Measurements from ENCODE around the gene CACNG6. TPM values are rescaled to one million over a fixed set of nuclear protein-coding genes. Genes with fewer than 3 reads are reported as not detected.

The CACNG6 gene
- total and polyA plus RNA-seq, 4 donors = 2.4 to 8.6 (median 3.8) TPM

DNA sequence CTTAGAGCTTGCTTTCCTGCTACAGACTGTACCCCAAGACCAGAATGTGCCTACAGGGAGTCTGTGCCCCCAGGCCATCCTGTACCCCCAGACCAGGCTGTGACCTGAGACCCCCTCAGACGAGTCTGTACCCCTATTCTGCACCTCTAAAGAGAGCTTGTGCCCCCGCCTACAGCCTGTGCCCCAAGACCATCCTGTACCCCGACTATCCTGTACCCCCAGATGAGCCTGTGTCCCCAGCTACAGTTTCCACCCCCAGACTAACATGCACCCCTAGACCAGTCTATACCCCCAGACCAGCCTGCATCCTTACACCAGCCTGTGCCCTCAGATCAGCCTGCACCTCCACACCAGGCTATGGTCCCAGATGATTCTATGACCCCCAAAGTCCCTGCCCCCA lies 2.0 kb downstream of the CACNG6 start:
- no peak overlapping the region for H3K27ac ChIP-seq (ENCODE audit: low read depth in 1 of 2, low read length in 1 of 2)
- peaks cover 0 to 2% (median 0%) of the 10 kb centered on the region in 4 donors for H3K9me3 ChIP-seq (ENCODE audit: control insufficient read depth in 4 of 4, insufficient read depth in 3 of 4, low read length in 3 of 4)
- WGBS, 2 donors = 65 to 82% methylated on average over 3 of the region's 3 CpGs
- no peak overlapping the region for H3K4me3 ChIP-seq
- TF ChIP-seq, protein P1, sequence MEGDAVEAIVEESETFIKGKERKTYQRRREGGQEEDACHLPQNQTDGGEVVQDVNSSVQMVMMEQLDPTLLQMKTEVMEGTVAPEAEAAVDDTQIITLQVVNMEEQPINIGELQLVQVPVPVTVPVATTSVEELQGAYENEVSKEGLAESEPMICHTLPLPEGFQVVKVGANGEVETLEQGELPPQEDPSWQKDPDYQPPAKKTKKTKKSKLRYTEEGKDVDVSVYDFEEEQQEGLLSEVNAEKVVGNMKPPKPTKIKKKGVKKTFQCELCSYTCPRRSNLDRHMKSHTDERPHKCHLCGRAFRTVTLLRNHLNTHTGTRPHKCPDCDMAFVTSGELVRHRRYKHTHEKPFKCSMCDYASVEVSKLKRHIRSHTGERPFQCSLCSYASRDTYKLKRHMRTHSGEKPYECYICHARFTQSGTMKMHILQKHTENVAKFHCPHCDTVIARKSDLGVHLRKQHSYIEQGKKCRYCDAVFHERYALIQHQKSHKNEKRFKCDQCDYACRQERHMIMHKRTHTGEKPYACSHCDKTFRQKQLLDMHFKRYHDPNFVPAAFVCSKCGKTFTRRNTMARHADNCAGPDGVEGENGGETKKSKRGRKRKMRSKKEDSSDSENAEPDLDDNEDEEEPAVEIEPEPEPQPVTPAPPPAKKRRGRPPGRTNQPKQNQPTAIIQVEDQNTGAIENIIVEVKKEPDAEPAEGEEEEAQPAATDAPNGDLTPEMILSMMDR (IDR thresholded peaks at IDR 0.05; ENCODE audit: control extremely low read depth, extremely low read depth) = no peak
- H3K36me3 ChIP-seq (ENCODE audit: control insufficient read depth in 4 of 4, insufficient read depth in 4 of 4, low read length in 4 of 4) = no peaks in the 10 kb centered on the region
- DNase-seq = no peak
- no peak for ATAC-seq (ENCODE audit: insufficient read depth, low FRiP score)
- no peak overlapping the region for H3K9ac ChIP-seq (ENCODE audit: insufficient read depth in 1 of 2, low read length in 2 of 2)
- peaks cover 0 to 4% (median 0%) of the 10 kb centered on the region in 5 donors for H3K4me1 ChIP-seq (ENCODE audit: control insufficient read depth in 5 of 5, insufficient read depth in 5 of 5, low read length in 5 of 5)
- peaks cover 10 to 54% (median 17%) of the 10 kb centered on the region in 3 donors for H3K27me3 ChIP-seq (ENCODE audit: control insufficient read depth in 3 of 3, insufficient read depth in 3 of 3, low read length in 2 of 3)

DNA sequence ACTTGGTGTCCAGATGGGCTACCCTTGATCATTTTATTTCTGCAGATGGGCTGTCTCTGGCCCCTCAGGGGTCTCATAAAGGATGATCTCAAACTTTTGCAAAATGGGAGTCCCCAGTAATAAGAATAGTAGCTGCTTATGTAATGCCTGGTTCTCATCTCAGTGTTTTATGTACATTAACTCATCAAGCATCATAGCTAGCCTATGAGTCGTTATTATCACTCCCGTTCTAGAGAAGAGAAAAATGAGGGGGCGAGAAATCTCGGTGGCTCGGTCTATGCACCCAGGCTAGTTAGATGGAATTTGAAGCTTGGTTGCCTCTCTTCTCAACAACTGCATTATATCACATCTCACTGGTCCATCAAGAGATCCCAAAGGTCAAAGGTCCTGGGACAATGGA lies 3.4 kb downstream of the CACNG6 start:
- H3K27ac ChIP-seq (ENCODE audit: low read depth in 1 of 2, low read length in 1 of 2) = no peak overlapping the region
- ATAC-seq (ENCODE audit: insufficient read depth, low FRiP score) = no peak
- no peak overlapping the region for H3K9ac ChIP-seq (ENCODE audit: insufficient read depth in 1 of 2, low read length in 2 of 2)
- no peak for DNase-seq
- peaks cover 0 to 4% (median 0%) of the 10 kb centered on the region in 5 donors for H3K4me1 ChIP-seq (ENCODE audit: control insufficient read depth in 5 of 5, insufficient read depth in 5 of 5, low read length in 5 of 5)
- peaks cover 0 to 6% (median 0%) of the 10 kb centered on the region in 4 donors for H3K9me3 ChIP-seq (ENCODE audit: control insufficient read depth in 4 of 4, insufficient read depth in 3 of 4, low read length in 3 of 4)
- peaks cover 10 to 53% (median 17%) of the 10 kb centered on the region in 3 donors for H3K27me3 ChIP-seq (ENCODE audit: control insufficient read depth in 3 of 3, insufficient read depth in 3 of 3, low read length in 2 of 3)
- no peak overlapping the region for H3K4me3 ChIP-seq
- H3K36me3 ChIP-seq (ENCODE audit: control insufficient read depth in 4 of 4, insufficient read depth in 4 of 4, low read length in 4 of 4) = no peaks in the 10 kb centered on the region
- TF ChIP-seq, protein P1 (IDR thresholded peaks at IDR 0.05; ENCODE audit: control extremely low read depth, extremely low read depth) = no peak
- 85 to 87% methylated on average over 5 of the region's 5 CpGs for WGBS, 2 donors

DNA sequence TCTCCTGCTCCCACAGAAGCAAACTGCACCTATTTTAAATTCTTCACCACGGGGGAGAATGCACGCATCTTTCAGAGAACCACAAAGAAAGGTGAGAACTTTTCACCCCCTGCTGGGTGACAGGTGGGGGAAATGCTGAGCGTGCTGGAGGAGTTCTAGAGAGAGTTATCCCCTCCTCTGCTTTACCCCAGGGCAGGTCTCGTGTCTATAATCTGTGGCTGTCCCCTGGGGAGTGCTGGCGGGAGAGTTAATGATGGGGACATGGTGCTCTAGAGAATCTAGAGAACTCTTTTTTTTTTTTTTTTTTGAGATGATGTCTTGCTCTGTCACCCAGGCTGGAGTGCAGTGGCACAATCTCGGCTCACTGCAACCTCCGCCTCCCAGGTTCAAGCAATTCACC lies 6.8 kb downstream of the CACNG6 start:
- H3K27me3 ChIP-seq (ENCODE audit: control insufficient read depth in 3 of 3, insufficient read depth in 3 of 3, low read length in 2 of 3) = peaks cover 3 to 55% (median 9%) of the 10 kb centered on the region in 3 donors
- ATAC-seq (ENCODE audit: insufficient read depth, low FRiP score) = no peak
- no peaks in the 10 kb centered on the region for H3K4me1 ChIP-seq (ENCODE audit: control insufficient read depth in 5 of 5, insufficient read depth in 5 of 5, low read length in 5 of 5)
- DNase-seq = no peak
- TF ChIP-seq, protein P1 (IDR thresholded peaks at IDR 0.05; ENCODE audit: control extremely low read depth, extremely low read depth) = no peak
- no peak overlapping the region for H3K9ac ChIP-seq (ENCODE audit: insufficient read depth in 1 of 2, low read length in 2 of 2)
- no peak overlapping the region for H3K4me3 ChIP-seq
- peaks cover 0 to 6% (median 0%) of the 10 kb centered on the region in 4 donors for H3K9me3 ChIP-seq (ENCODE audit: control insufficient read depth in 4 of 4, insufficient read depth in 3 of 4, low read length in 3 of 4)
- no peak overlapping the region for H3K27ac ChIP-seq (ENCODE audit: low read depth in 1 of 2, low read length in 1 of 2)
- H3K36me3 ChIP-seq (ENCODE audit: control insufficient read depth in 4 of 4, insufficient read depth in 4 of 4, low read length in 4 of 4) = no peaks in the 10 kb centered on the region
- 50 to 64% methylated on average over 6 to 7 of the region's 7 CpGs for WGBS, 2 donors

DNA sequence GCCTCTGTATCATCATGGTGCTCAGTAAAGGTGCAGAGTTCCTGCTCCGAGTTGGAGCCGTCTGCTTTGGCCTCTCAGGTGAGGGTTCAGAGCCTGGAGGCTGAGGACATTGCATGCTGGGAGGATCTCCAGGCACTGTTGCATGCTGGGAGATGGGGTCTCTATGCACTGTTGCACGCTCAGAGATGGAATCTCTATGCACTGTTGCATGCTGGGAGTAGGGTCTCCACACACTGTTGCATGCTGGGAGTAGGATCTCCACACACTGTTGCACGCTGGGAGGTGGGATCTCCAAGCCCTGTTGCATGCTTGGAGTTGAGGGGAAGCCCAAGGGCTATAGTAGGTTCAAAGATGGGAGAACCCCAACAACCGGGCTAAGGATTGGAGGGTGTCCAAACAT lies 8.3 kb downstream of the CACNG6 start:
- DNase-seq (no peak), ATAC-seq (ENCODE audit: insufficient read depth, low FRiP score) (no peak)
- TF ChIP-seq, protein P1 (IDR thresholded peaks at IDR 0.05; ENCODE audit: control extremely low read depth, extremely low read depth) = no peak
- Histone ChIP-seq H3K9ac (ENCODE audit: insufficient read depth in 1 of 2, low read length in 2 of 2) (no peak overlapping the region), H3K4me1 (ENCODE audit: control insufficient read depth in 5 of 5, insufficient read depth in 5 of 5, low read length in 5 of 5) (no peaks in the 10 kb centered on the region), H3K36me3 (ENCODE audit: control insufficient read depth in 4 of 4, insufficient read depth in 4 of 4, low read length in 4 of 4) (no peaks in the 10 kb centered on the region), H3K27ac (ENCODE audit: low read depth in 1 of 2, low read length in 1 of 2) (no peak overlapping the region), H3K4me3 (no peak overlapping the region), H3K9me3 (ENCODE audit: control insufficient read depth in 4 of 4, insufficient read depth in 3 of 4, low read length in 3 of 4) (peaks cover 0 to 5% (median 0%) of the 10 kb centered on the region in 4 donors), H3K27me3 (ENCODE audit: control insufficient read depth in 3 of 3, insufficient read depth in 3 of 3, low read length in 2 of 3) (peaks cover 4 to 40% (median 7%) of the 10 kb centered on the region in 3 donors)
- 78 to 80% methylated on average over 5 of the region's 5 CpGs for WGBS, 2 donors

All from lung (tissue), 12 donors.